ENCODE data around the gene CRLF1. TPM values are rescaled to one million over a fixed set of nuclear protein-coding genes. Genes with fewer than 3 reads are reported as not detected.

The CRLF1 gene
- total and polyA plus RNA-seq, 2 of the 8 experiments (the other 6 are each of a cell fraction or from before 2014, with no cell fraction given), result 7.2 to 10.3 TPM

GRCh38 chr19:18636969-18637629 is 30.5 kb upstream of the CRLF1 start, which contains the start of gene KLHL26 (continued):
- TF ChIP-seq TAF1 (IDR thresholded peaks at IDR 0.05; ENCODE audit: low read depth, low read length) (peak; percentile 90), GTF2F1 (IDR thresholded peaks at IDR 0.05; ENCODE audit: borderline replicate concordance, low read depth, low read length) (no peak), POU5F1 (IDR thresholded peaks at IDR 0.05; ENCODE audit: low read depth, low read length) (no peak), TAF7 (optimal IDR thresholded peaks at IDR 0.05; ENCODE audit: borderline replicate concordance, low read depth, low read length) (peak; percentile 66), BRCA1 (IDR thresholded peaks at IDR 0.05; ENCODE audit: low read depth, low read length) (no peak), YY1 (IDR thresholded peaks at IDR 0.05; ENCODE audit: low read depth, low read length) (peak; percentile 86), ASH2L (IDR thresholded peaks at IDR 0.05; ENCODE audit: low read length) (peak; percentile 66), CREB1 (IDR thresholded peaks at IDR 0.05) (peak; percentile 94), NANOG (IDR thresholded peaks at IDR 0.05; ENCODE audit: insufficient read depth, low read depth, low read length, poor library complexity, severe bottlenecking) (no peak), RAD21 (IDR thresholded peaks at IDR 0.05 in 1 of 2, conservative IDR thresholded peaks at IDR 0.05 in 1 of 2; ENCODE audit: low read depth in 2 of 2, low read length in 2 of 2) (no peak), KDM5A (IDR thresholded peaks at IDR 0.05; ENCODE audit: low read length) (peak; percentile 82; the same call in 1 of the 2 replicates), TBP (IDR thresholded peaks at IDR 0.05; ENCODE audit: low read depth, low read length) (peak; percentile 47; the same call in 1 of the 2 replicates), KDM4A (IDR thresholded peaks at IDR 0.05; ENCODE audit: low read depth, low read length, severe bottlenecking) (peak; percentile 42), POLR2A (IDR thresholded peaks at IDR 0.05; ENCODE audit: control extremely low read depth in 1 of 2, low read depth in 2 of 2, low read length in 2 of 2) (peak in 1 of 2 experiments; percentile 66; a peak in 1 of 3 replicates), JUND (IDR thresholded peaks at IDR 0.05; ENCODE audit: low read length) (no peak), PHF8 (conservative IDR thresholded peaks at IDR 0.05; ENCODE audit: low read depth, low read length) (peak; percentile 91)

Data from H1 (cell line).